Measurements from ENCODE around the gene GMEB2. TPM values are rescaled to one million over a fixed set of nuclear protein-coding genes. Genes with fewer than 3 reads are reported as not detected.
"Not testable (repeated sequence)": the region's sequence is repeated elsewhere in the genome, so short reads cannot be mapped to it uniquely, and the experiment has no call there.

The GMEB2 gene
- total RNA-seq, 1 donor from 2014 or later = 8.0 TPM

- Mint-ChIP-seq H3K27me3 (ENCODE audit: insufficient read depth, low read depth) (peaks cover 13% of the 10 kb centered on the region), H3K4me3 (peak within 1 kb of the TSS; percentile 91), H3K36me3 (no peaks in the 10 kb centered on the region), H3K27ac (peak within 1 kb of the TSS; percentile 95), H3K4me1 (peaks cover 28% of the 10 kb centered on the region), H3K9me3 (no peaks in the 10 kb centered on the region)
- Histone ChIP-seq H3K36me3 (no peaks in the 10 kb centered on the region), H3K9me3 (ENCODE audit: low read depth) (no peaks in the 10 kb centered on the region), H2AFZ (replicated peaks) (no peak within 1 kb of the TSS), H3K27ac (no peak within 1 kb of the TSS), H3K27me3 (peaks cover 31% of the 10 kb centered on the region), H3K4me1 (peaks cover 10% of the 10 kb centered on the region), H3F3A (ENCODE audit: low read depth) (peaks cover 29% of the 10 kb centered on the region), H3K79me2 (ENCODE audit: low read depth) (no peaks in the 10 kb centered on the region), H4K20me1 (ENCODE audit: low read depth) (peaks cover 20% of the 10 kb centered on the region), H3K9ac (no peak within 1 kb of the TSS), H3K4me3 (peak within 1 kb of the TSS; percentile 66), H3K4me2 (peak within 1 kb of the TSS; percentile 95)
- peak; percentile 98 for DNase-seq (ENCODE audit: low spot score)
- TF ChIP-seq EZH2 (IDR thresholded peaks at IDR 0.05) = no peak
- no peak for TF ChIP-seq EZH2phosphoT487 (IDR thresholded peaks at IDR 0.05)
- no peak for TF ChIP-seq CTCF (IDR thresholded peaks at IDR 0.05)
Observed at GRCh38 chr20:63653041-63653973, 26.4 kb upstream of the GMEB2 start, which contains the start of gene STMN3. TSS of gene STMN3 (minus strand) at chr20:63653424. CDS start at chr20:63653345, 79 bp downstream.

GRCh38 chr20:63652192-63652980, 25.5 kb upstream of the GMEB2 start:
- peak; percentile 67 for DNase-seq (ENCODE audit: low spot score)

GRCh38 chr20:63651942-63652191, 25.0 kb upstream of the GMEB2 start:
- Mint-ChIP-seq H3K4me3 (peak overlapping the region; percentile 91), H3K27me3 (ENCODE audit: insufficient read depth, low read depth) (peaks cover 11% of the 10 kb centered on the region), H3K27ac (no peak overlapping the region), H3K36me3 (no peaks in the 10 kb centered on the region), H3K4me1 (peaks cover 20% of the 10 kb centered on the region), H3K9me3 (no peaks in the 10 kb centered on the region)
- Histone ChIP-seq H3K4me1 (peaks cover 10% of the 10 kb centered on the region), H4K20me1 (ENCODE audit: low read depth) (peaks cover 20% of the 10 kb centered on the region), H3K27me3 (peaks cover 31% of the 10 kb centered on the region), H3K9ac (no peak overlapping the region), H3K4me2 (peak overlapping the region; percentile 95), H2AFZ (replicated peaks) (no peak overlapping the region), H3K79me2 (ENCODE audit: low read depth) (no peaks in the 10 kb centered on the region), H3F3A (ENCODE audit: low read depth) (peaks cover 29% of the 10 kb centered on the region), H3K4me3 (peak overlapping the region; percentile 66), H3K36me3 (no peaks in the 10 kb centered on the region), H3K9me3 (ENCODE audit: low read depth) (no peaks in the 10 kb centered on the region), H3K27ac (no peak overlapping the region)
- no peak for DNase-seq (ENCODE audit: low spot score)
- TF ChIP-seq CTCF (IDR thresholded peaks at IDR 0.05) (no peak), EZH2phosphoT487 (IDR thresholded peaks at IDR 0.05) (peak; percentile 64)

More at GRCh38 chr20:63652192-63652980, 25.5 kb upstream of the GMEB2 start:
- H3K4me3 ChIP-seq = peak overlapping the region; percentile 66
- Mint-ChIP-seq H3K9me3 (no peaks in the 10 kb centered on the region), H3K4me1 (peaks cover 22% of the 10 kb centered on the region), H3K4me3 (peak overlapping the region; percentile 91), H3K27ac (no peak overlapping the region), H3K27me3 (ENCODE audit: insufficient read depth, low read depth) (peaks cover 13% of the 10 kb centered on the region), H3K36me3 (no peaks in the 10 kb centered on the region)
- H3K27me3 ChIP-seq = peaks cover 31% of the 10 kb centered on the region
- H2AFZ ChIP-seq (replicated peaks) = no peak overlapping the region
- H4K20me1 ChIP-seq (ENCODE audit: low read depth) = peaks cover 20% of the 10 kb centered on the region
- peaks cover 10% of the 10 kb centered on the region for H3K4me1 ChIP-seq
- H3K4me2 ChIP-seq = peak overlapping the region; percentile 95
- peaks cover 29% of the 10 kb centered on the region for H3F3A ChIP-seq (ENCODE audit: low read depth)
- H3K79me2 ChIP-seq (ENCODE audit: low read depth) = no peaks in the 10 kb centered on the region
- no peak overlapping the region for H3K27ac ChIP-seq
- H3K9ac ChIP-seq = no peak overlapping the region
- H3K9me3 ChIP-seq (ENCODE audit: low read depth) = no peaks in the 10 kb centered on the region
- TF ChIP-seq CTCF (IDR thresholded peaks at IDR 0.05) (peak; percentile 6), EZH2 (IDR thresholded peaks at IDR 0.05) (peak; percentile 69), EZH2phosphoT487 (IDR thresholded peaks at IDR 0.05) (peak; percentile 19)
- H3K36me3 ChIP-seq = no peaks in the 10 kb centered on the region

- not testable (repeated sequence) for H3K9ac ChIP-seq; H3K79me2 ChIP-seq (ENCODE audit: low read depth); H3K36me3 ChIP-seq; H3K36me3 Mint-ChIP-seq; H3K9me3 Mint-ChIP-seq; H3K4me3 Mint-ChIP-seq; H3K4me2 ChIP-seq; DNase-seq (ENCODE audit: low spot score); H2AFZ ChIP-seq (replicated peaks); H3K27me3 Mint-ChIP-seq (ENCODE audit: insufficient read depth, low read depth); H3K4me3 ChIP-seq; H3K9me3 ChIP-seq (ENCODE audit: low read depth); H3K27ac ChIP-seq; H3K27ac Mint-ChIP-seq
- Histone ChIP-seq H3F3A (ENCODE audit: low read depth) (peaks cover 29% of the 10 kb centered on the region), H3K27me3 (peaks cover 31% of the 10 kb centered on the region), H3K4me1 (peaks cover 10% of the 10 kb centered on the region), H4K20me1 (ENCODE audit: low read depth) (peaks cover 20% of the 10 kb centered on the region)
- H3K4me1 Mint-ChIP-seq = peaks cover 21% of the 10 kb centered on the region
Observed at GRCh38 chr20:63650486-63650885, 23.6 kb upstream of the GMEB2 start.
